Esophagus muscularis mucosa (tissue), 4 donors: ENCODE data around the gene GOLGB1.

Experiments
- EP300 ChIP-seq: sonication (generic); formaldehyde crosslinking; IDR thresholded peaks from one replicate; pipeline ENCODE4 v1.6.1; 2017; ENCODE audit warnings: antibody characterized with exemption
- POLR2A ChIP-seq: fragments of 450-650 bp; IDR thresholded peaks from one replicate; pipeline ENCODE4 v1.6.1; 2017; ENCODE audit warnings: antibody characterized with exemption, moderate library complexity, mild to moderate bottlenecking, low read depth
- POLR2AphosphoS5 ChIP-seq, 2 donors: sonication (generic); formaldehyde crosslinking; IDR thresholded peaks; one replicate each; pipeline ENCODE4 v1.6.1; 2017; ENCODE audit warnings: antibody characterized with exemption in 2 of 2
- TF ChIP-seq, protein P1 (sequence below), 3 experiments: fragments of 200-600 bp in 2 of 3; fragments of 450-650 bp in 1 of 3; sonication (generic) in 2 of 3; IDR thresholded peaks; one replicate each; pipeline ENCODE4 v1.5.1; 2017 to 2019; ENCODE audit warnings: antibody characterized with exemption in 3 of 3, mild to moderate bottlenecking in 2 of 3, moderate library complexity in 1 of 3

DNA sequence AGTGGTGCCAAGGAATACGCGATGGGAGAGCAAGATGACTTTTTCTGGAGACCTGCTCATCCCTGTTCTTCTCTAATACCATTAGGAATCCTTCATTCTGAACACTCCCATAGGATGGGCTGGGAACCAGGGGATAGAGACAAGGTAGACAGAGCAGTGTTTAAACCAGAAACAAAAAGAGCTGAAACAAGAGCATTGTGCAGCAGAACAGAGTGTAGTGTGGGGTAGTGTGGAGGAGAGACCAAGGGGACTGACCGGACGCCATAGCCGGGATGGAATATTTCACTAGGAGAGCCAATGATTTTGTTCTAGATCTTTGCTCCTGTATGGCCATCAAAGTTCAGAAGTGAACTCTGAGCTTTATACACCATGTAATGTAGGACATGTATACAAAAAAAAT lies 104.5 kb downstream of the GOLGB1 start:
- TF ChIP-seq, protein P1, sequence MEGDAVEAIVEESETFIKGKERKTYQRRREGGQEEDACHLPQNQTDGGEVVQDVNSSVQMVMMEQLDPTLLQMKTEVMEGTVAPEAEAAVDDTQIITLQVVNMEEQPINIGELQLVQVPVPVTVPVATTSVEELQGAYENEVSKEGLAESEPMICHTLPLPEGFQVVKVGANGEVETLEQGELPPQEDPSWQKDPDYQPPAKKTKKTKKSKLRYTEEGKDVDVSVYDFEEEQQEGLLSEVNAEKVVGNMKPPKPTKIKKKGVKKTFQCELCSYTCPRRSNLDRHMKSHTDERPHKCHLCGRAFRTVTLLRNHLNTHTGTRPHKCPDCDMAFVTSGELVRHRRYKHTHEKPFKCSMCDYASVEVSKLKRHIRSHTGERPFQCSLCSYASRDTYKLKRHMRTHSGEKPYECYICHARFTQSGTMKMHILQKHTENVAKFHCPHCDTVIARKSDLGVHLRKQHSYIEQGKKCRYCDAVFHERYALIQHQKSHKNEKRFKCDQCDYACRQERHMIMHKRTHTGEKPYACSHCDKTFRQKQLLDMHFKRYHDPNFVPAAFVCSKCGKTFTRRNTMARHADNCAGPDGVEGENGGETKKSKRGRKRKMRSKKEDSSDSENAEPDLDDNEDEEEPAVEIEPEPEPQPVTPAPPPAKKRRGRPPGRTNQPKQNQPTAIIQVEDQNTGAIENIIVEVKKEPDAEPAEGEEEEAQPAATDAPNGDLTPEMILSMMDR (IDR thresholded peaks at IDR 0.05) = no peak
- TF ChIP-seq POLR2AphosphoS5 (IDR thresholded peaks at IDR 0.05) (no peak), POLR2A (no peak), EP300 (no peak)
